Choroid plexus epithelial cell (primary cell): Measurements from ENCODE around the gene DMBT1.

ENCODE experiments used
- DNase-seq: peaks from one replicate; pipeline ENCODE4 v3.0.0-alpha.2; 2010; ENCODE audit warnings: low read depth
- H3K4me3 ChIP-seq: 2 replicates; pipeline ENCODE4 v1.5.1; 2011; ENCODE audit warnings: low read depth, mild to moderate bottlenecking, control low read depth, low read length, moderate library complexity
- TF ChIP-seq, protein P1 (sequence below): conservative IDR thresholded peaks from 2 replicates; pipeline ENCODE4 v1.5.1; 2011; ENCODE audit warnings: low read depth, mild to moderate bottlenecking, control low read depth, inconsistent platforms, low read length, moderate library complexity

Gene DMBT1

DNA sequence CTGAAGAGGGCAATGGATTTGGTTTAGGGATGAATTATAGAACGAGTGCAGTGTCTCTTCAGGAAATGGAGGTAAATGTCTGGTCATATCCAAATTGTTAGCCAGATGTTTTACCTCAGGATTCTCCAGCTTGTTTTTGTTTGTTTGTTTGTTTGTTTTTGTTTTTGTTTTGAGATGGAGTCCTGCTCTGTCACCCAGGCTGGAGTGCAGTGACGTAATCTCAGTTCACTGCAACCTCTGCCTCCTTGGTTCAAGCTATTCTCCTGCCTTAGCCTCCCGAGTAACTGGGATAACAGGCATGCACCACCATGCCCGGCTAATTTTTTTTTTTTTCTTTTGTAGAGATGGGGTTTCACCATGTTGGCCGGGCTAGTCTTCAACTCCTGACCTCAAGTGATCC is 132.2 kb downstream of the DMBT1 start:
- TF ChIP-seq, protein P1, sequence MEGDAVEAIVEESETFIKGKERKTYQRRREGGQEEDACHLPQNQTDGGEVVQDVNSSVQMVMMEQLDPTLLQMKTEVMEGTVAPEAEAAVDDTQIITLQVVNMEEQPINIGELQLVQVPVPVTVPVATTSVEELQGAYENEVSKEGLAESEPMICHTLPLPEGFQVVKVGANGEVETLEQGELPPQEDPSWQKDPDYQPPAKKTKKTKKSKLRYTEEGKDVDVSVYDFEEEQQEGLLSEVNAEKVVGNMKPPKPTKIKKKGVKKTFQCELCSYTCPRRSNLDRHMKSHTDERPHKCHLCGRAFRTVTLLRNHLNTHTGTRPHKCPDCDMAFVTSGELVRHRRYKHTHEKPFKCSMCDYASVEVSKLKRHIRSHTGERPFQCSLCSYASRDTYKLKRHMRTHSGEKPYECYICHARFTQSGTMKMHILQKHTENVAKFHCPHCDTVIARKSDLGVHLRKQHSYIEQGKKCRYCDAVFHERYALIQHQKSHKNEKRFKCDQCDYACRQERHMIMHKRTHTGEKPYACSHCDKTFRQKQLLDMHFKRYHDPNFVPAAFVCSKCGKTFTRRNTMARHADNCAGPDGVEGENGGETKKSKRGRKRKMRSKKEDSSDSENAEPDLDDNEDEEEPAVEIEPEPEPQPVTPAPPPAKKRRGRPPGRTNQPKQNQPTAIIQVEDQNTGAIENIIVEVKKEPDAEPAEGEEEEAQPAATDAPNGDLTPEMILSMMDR: no peak
- DNase-seq: no peak
- no peak overlapping the region for H3K4me3 ChIP-seq
